NCI-H345 treated with DMSO at 0.1 percent for 48 hours (cell line): ENCODE data around the gene MOB4.
A peak's percentile ranks its signal among the peaks of the same experiment; 100 is the strongest.
"Not testable (repeated sequence)": the region's sequence is repeated elsewhere in the genome, so short reads cannot be mapped to it uniquely, and the experiment has no call there.

Experiments used
- DNase-seq: peaks from one replicate; lab custom pipeline; 2025; ENCODE audit not compliant: unreplicated experiment; lab: John Stamatoyannopoulos, UW

MOB4 gene

GRCh38 chr2:197515739-197516392, at the start of gene MOB4:
TSS of gene MOB4 (plus strand) at chr2:197516066. CDS start at chr2:197516087, 21 bp downstream.
- DNase-seq: peak; percentile 91

DNA sequence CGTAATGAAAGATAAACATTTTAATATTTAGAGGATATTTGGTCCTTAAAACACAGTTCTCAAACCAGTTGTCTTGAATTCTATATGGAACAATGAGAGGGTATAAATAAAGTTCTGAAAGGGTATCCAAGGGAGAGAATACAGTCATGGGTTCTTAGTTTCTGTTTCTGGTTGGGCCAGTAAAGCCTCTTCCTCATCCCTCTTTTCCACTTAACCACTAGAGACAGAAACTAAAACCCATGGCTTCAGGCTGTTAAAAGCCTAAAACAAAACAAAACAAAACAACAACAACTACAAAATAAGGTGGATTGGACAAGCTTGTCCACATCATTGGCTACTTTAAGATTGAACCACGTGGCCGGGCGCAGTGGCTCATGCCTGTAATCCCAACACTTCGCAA, 43.7 kb upstream of the MOB4 start:
- no peak for DNase-seq

DNA sequence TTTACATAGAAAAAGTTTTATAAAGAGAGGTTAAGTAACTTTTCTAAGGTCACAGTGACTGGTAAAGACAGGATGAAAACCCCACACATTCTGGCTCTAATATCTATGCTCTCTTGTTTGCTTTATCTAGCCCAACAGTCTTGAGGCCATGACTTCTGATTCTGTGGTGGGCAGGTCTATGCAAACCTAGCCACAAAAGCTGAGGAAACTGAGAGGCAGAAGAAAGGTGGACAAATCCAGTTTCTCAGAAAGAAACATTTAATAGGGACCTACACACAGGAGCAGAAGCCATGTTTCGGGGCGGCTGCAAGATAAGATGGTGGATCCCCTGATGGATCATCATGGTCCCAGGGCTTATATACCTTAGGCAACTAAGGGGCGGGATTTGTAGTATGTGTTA, 38.1 kb upstream of the MOB4 start:
- DNase-seq: no peak

DNA sequence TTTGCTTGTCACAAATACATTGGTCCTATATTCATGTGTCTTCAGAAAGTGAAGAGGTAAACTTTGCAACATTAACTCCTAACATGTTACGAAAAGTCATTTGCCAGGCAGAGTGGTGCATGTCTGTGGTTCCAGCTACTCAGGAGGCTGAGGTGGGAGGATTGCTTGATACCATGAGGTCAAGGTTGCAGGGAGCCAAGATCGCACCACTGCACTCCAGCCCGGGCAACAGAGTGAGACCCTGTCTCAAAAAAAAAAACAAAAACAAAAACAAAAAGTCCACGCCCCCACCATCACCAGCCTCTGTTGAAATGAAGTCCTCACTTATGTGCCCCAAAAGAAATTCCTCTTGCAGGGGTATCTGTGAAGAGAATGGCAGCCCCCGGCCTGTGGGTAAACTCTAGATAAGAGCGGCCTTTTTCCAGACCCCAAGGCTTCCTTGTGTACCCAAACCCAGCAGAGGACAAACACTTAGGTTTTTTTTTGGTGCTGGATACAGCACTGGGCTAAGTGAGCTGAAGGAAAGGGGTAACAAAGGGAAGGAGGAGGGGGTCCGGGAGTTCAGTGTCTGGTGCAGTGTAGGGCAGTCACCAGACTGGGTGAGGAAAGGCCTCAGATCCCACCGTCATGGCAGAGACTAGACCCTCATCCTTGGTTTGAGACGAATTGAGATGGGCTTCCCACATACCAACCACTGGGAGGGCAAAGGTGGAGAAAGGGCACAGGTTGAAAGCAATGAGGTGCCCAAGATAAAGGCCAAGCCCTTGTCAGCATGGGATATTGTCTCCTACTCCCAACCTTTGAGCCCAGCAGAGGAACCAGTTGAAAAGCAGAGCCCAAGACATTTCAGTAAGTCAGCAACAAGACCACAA, 35.5 kb upstream of the MOB4 start:
- no peak for DNase-seq

- not testable (repeated sequence) for DNase-seq
Measured at GRCh38 chr2:197484248-197484647, 31.6 kb upstream of the MOB4 start.

- DNase-seq: no peak
Measured at GRCh38 chr2:197486175-197486574, 29.7 kb upstream of the MOB4 start.

DNA sequence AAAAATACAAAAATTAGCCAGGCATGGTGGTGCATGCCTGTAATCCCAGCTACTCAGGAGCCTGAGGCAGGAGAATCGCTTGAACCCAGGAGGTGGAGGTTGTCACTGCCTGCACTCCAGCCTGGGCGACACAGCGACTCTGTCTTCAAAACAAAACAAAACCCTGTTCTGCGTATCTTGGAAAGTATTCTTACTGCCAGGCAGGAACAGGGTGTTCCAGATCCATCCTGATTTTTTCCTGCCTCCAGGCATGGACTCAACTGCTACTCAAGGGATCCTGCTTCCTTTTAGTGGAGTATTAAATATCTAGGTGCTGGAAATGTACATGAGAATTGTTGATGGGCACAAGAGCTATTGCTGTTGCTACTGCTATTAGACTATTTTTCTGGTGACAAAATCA, 28.5 kb upstream of the MOB4 start:
- DNase-seq: no peak

GRCh38 chr2:197495433-197496134, 20.3 kb upstream of the MOB4 start:
- no peak for DNase-seq

GRCh38 chr2:197496695-197497094, 19.2 kb upstream of the MOB4 start:
- no peak for DNase-seq

- no peak for DNase-seq
Measured at GRCh38 chr2:197497326-197497725, 18.5 kb upstream of the MOB4 start.

GRCh38 chr2:197498235-197498936, 17.5 kb upstream of the MOB4 start:
- DNase-seq: no peak

- no peak for DNase-seq
Measured at GRCh38 chr2:197498937-197499593, 16.8 kb upstream of the MOB4 start.

DNA sequence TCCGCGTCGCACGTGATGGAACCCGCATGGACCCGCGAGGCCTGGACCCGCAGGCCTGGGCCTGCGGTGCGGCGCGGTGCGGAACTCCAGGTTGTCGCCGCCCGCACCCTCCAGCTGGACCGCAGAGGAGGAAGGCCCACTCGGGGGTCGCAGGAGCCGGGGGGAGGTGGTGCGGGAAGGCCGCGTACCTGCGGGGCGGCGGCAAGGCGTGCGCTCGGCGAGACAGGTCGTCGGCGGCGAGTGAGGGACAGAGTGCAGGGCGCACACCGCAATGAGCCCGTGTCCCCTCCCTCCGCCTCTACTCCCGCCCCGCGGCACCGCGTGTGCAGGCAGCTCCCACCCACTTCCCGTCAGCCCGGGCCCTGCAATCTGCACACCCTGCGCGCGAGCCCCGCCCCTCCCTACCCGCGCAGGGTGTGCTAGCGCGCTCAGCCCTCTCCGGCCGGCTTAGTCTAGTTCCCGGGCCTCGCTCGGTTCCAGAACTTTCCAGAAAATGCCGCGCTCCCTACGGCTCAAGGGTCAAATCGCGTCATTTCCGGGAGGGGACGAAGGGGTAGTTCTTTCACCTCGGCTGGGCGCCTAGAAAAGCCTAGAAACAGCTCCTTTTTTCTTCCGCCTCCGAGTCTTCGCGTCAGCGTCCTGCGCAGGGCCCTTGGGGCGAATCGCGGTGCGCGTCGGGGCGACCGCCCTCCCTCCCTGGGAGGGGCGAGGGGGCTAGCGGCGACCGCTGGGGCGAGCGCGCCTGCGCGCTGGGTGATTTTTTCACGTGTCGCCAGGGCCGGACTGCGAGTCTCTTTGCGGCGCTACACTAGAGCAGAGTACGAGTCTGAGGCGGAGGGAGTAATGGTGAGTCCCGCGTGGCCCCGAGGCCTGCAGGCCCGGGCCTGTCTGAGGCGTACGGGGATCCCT, 16.0 kb upstream of the MOB4 start, which contains the start of the genes HSPD1 and HSPE1:
Gene HSPD1, minus strand, starts transcription at position 247 of the 909 bp plus-strand sequence. CDS start 992 bp downstream, outside the sequence.
Gene HSPE1, plus strand, starts transcription at position 786 of the 909 bp plus-strand sequence. Its CDS starts 58 bp downstream, at position 844.
- peak; percentile 95 for DNase-seq

DNA sequence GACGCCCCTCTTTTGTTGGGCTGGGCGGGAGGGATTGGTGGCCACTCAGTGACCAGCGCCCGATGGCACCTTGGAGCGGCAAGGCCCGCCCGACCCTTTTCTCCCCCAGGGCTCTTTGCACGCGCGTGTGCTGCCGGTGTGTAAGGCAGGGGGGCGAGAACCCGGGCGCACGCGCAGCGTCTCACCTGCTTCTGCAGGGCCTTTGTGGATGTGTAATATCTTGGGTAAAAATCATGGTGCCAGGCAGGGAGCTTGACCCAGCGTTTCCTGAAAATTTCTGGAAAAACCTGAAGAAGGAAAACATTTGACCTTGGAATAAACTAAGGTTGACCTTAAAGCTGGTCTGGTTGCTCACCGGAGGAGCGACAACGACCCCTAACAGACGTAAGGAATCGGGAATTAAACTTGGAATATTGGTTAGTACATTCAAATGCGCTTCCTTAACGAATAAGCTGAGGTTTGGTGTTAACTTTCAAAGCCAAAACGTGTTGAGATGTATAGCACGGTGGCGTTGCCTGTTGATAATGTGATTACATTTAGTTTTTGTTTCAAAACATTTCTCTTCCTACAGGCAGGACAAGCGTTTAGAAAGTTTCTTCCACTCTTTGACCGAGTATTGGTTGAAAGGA, 15.2 kb upstream of the MOB4 start:
- no peak for DNase-seq

- no peak for DNase-seq
Measured at GRCh38 chr2:197502201-197502600, 13.7 kb upstream of the MOB4 start.

- DNase-seq: no peak
Measured at GRCh38 chr2:197502685-197503084, 13.2 kb upstream of the MOB4 start.

DNA sequence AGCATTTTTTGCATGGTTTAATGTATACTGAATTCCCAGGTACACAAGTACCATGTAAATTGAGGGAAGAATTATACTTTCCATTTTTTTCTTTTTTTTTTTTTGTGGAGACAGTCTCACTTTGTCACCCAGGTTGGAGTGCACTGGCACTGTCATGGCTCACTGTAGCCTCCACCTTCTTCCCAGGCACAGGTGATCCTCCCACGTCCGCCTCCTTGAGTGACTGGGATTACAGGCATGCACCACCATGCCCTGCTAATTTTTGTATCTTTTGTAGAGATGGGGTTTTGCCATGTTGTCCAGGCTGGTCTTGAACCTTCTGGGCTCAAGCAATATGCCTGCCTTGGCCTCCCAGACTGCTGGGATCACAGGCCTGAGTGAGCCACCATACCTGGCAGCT, 11.9 kb upstream of the MOB4 start:
- DNase-seq: no peak

GRCh38 chr2:197504512-197504911, 11.4 kb upstream of the MOB4 start:
- DNase-seq: no peak

- DNase-seq: no peak
Measured at GRCh38 chr2:197506658-197507057, 9.2 kb upstream of the MOB4 start.
